Stimulated activated CD4-positive, alpha-beta T cell treated with anti-CD3 and anti-CD28 coated beads, Interleukin-15, amount 100 ng/mL, for 48 hours (primary cell): ENCODE measurements around the gene FILIP1.

Experiments
- DNase-seq, 2 donors: peaks; one replicate each; pipeline ENCODE4 v3.0.0-alpha.2; 2020; ENCODE audit warnings: low read depth in 2 of 2

The FILIP1 gene, protein sequence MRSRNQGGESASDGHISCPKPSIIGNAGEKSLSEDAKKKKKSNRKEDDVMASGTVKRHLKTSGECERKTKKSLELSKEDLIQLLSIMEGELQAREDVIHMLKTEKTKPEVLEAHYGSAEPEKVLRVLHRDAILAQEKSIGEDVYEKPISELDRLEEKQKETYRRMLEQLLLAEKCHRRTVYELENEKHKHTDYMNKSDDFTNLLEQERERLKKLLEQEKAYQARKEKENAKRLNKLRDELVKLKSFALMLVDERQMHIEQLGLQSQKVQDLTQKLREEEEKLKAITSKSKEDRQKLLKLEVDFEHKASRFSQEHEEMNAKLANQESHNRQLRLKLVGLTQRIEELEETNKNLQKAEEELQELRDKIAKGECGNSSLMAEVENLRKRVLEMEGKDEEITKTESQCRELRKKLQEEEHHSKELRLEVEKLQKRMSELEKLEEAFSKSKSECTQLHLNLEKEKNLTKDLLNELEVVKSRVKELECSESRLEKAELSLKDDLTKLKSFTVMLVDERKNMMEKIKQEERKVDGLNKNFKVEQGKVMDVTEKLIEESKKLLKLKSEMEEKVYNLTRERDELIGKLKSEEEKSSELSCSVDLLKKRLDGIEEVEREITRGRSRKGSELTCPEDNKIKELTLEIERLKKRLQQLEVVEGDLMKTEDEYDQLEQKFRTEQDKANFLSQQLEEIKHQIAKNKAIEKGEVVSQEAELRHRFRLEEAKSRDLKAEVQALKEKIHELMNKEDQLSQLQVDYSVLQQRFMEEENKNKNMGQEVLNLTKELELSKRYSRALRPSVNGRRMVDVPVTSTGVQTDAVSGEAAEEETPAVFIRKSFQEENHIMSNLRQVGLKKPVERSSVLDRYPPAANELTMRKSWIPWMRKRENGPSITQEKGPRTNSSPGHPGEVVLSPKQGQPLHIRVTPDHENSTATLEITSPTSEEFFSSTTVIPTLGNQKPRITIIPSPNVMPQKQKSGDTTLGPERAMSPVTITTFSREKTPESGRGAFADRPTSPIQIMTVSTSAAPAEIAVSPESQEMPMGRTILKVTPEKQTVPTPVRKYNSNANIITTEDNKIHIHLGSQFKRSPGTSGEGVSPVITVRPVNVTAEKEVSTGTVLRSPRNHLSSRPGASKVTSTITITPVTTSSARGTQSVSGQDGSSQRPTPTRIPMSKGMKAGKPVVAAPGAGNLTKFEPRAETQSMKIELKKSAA (N-terminal part only)

DNA sequence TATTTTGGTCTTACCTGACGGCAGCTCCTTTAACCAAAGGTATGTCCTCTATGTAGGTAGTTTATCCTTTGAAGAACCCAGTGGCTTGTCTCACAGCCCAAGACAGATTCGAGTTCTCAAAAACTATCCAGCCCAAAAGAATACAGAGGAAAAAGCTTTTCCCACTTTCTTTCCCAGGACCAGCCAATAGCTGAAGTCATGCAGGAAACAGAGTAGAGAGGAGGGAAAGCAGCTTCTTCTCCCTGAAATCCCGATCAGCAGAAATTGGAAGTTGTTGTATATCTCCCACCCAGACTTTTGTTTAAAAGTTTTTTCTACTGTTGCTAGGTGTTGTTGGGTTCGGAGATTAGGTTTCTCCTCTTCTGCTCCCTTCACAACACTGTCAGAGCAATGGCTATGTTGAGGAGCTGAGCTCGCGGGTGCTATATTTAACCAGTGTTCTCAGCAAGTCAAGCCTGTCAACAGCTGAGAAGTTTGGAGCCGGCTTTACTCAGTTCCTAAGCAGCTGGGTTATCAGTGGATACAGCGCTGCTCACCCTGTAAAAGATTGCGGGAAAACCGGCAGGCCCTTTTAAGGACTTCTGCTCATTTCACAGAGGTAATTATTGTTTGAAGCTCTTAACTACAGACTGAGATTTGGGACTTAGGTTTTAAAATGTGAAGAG, at the start of gene FILIP1:
TSS of gene FILIP1 (minus strand) at position 401 of the 665 bp plus-strand sequence. CDS start 78,828 bp downstream, outside the sequence.
- no peak for DNase-seq

DNA sequence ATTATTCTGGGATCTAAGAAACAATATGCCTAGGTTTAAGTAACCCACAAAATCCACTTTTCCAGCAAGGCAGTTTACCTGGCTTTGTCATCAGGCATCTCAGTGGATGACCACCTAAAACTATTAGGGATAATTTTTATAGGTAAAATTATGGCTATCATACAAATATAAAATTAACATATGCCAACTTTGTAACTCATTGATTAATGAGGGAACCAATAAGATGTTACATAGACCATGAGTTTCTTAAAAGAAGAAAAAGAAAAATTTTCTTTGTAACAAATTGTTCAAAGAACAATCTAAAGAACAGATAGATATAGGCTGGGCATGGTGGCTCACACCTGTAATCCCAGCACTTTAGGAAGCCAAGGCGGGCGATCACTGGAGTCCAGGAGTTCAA, 49.7 kb upstream of the FILIP1 start:
- no peak for DNase-seq

DNA sequence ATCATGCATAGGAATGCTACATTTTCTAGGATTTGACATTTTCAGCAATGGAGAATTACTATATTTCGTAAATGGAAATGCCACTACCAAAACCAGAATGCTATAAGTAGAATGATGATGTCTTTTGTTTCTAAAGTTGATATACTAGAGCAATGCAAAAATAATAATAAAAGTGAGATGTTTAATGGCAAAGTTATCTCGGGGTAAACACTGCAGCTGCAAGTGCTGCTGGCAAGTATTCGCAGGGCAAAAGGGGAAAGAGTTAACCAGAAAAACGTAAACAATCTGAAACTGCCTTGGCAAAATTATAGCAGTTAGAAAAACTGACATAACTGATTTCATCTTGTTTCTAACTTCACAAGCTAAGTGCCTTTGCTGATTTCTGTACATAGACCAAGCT, 45.5 kb upstream of the FILIP1 start:
- DNase-seq: no peak

DNA sequence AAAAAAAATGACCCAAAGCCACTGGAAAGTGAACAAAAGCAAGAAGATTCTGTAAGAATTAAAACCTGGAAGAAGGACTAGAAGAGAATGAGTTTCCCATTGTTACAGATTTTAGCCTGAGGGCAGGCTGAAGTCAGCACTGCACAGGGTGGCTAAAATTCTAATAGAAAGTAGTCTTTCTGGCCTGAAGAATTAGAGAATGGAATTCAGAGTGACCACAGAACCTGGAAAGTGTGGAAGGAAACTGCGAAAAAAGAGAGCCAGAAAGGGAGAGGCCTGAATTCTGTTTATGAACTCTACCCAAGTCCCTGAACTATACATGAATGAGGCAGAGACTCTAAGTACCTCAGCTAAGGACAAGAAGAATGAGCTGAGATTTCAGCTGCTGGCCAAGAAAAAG, 38.9 kb upstream of the FILIP1 start:
- no peak for DNase-seq

DNA sequence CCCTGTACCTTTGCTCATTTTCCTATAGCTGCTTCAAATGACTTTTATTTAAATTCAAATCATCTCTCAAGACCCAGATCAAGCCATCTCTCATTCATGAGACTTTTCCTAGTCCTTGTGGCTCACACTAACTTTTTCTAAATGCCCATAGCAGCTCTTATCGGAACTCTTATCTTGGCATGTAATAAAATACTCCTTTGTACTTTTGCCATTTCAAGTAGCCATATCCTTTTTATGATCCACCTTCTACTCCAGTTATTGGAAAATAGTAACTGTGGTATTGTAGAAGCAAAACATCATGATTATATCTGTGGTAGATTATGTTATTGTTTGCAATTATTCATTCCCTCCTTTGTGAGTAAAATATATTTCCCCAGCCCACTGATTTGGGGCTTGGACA, 37.6 kb upstream of the FILIP1 start:
- no peak for DNase-seq

DNA sequence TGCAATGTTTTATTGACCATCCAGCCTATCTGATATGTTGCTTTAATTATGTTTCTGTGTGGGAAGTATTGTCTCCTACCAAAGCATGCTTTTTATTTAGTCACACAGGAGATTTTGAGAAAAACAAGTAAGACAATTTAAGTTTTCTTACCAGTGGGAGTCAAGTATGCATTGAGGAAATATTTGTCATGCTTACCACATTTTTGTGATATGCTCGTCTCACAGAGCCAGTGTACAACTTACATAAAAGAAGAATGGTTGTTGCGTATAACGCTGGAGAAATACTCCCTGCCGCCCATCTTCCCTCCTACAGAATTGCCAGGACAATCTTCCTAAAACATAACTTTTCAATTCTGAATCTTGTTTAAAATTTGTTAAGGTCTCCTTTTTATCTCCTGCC, 37.1 kb upstream of the FILIP1 start:
- no peak for DNase-seq

DNA sequence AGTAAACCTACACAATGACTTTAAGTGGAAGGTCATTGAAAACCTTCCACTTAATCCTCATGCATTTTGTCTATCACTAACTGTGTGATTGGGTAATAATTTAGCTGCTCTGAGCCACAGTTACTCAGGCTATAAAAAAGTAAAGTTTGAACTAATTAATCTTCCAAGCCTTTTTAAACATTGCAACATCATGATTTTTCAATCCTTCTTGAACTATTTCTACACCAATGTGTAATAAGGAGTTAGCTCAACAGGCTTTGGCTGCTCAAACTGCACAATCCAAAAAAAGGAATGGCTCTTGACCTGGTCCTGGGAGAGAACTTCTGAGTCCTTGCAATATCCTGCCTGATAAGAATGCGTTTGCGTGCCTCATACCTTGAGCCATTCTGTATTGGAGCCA, 34.8 kb upstream of the FILIP1 start:
- DNase-seq: no peak

DNA sequence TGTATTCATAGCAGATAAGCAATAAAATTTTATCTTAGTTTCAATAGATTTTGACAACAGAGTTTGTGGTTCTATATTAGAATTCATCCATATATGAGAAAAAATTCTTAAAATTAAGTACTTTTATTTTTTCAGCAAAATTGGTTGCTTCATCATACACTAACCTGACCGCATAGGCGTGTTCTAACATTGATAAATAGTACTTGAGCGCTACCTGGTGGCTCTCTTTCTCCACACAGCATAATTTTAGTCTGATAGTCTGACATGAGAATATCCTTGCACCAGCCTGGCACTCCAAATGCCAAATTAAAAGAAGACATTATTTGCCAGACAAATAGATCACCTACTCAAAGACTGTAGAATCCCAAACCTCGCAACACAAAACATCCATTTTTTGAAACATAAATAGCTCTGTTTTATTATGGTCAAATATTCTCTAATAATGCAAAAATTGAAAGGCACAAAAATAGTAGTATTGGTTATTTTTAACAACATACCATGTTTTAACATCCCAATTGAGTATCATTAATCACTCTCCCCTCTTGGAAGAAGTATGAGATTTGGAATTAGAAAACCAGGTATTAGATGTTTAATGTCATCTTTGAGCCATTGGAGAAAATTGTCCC, 33.0 kb upstream of the FILIP1 start:
- DNase-seq: peak; percentile 11 to 31

DNA sequence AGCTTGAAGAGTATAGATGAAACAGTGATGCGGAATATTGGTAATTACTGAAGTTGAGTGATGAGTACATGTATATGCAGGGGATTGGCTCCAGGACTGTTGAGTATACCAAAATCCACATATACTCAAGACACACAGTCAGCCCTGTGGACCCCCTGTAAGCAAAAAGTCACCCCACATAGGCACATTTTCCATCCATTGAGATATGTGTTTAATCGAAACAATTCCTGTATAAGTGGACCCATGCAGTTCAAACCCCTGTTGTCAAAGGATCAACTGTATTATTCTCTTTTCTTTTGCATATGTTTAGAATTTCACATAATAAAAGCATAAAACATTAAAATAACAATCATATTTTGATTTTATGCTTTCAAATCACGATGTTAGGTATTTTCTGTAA, 32.1 kb upstream of the FILIP1 start:
- DNase-seq: no peak

DNA sequence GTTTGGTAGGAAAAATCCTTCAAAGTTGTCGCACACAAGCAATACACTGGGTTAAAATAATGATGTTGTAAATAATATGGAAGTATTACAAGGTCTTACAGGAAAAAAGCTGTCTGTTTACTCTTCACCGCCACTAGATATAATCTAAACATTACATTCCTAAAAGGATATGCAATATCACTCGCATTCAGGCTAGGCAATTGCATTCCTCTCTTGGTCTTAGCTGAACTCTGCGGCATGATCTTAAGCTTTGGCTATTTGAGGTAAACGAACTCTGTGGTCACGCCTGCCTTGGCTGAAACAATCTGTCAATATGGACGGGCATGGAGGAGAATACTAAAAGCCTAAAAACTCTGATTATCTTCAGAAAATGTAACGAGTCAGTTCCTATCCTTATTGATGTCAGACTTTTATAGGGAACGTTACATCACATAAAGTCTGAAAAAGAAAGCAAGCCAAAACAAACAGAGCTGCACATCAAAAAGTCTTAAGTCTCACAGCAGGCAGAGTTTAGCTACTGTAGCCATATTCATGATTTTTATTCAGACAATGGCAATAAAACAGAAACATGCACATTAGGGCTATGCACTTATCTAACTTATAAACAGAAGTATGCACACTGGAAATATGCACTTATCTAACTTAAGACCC, 30.8 kb upstream of the FILIP1 start:
- no peak for DNase-seq

DNA sequence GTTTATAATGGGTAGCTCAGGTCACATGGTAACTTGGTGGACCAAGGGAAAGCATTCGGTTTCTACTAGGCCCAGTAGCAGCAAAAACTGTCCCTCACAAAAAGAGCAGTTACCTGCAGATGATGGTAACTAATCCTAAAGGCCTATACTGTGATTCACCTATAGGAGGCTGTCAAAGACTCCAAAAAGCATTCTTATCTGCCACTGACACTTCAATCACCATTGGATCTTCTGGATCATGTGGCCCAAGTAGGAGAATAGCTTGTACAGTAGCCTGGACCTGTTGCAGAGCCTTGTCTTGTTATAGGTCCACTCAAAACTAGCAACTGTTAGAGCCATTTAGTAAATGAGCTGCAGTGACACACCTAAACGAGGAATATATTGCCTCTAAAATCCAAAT, 23.2 kb upstream of the FILIP1 start:
- no peak for DNase-seq

DNA sequence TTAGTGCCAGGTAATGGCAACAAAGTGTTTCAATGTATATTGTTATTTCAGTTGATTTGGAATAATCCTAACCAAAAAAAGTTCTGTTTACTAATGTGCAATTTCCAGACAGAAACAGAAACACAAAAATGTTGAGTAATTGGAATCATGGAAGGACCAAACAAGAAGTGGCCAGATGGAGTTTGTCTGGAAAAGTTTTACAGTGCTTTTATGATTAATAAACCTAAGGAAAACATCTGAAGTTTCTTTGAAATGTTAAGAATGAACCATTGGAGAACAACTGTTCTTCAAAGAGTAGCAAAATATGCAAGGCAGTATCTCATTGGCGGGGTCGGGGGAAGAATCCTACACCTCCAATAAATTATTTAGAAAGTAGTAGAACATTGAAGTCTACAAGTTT, 19.0 kb upstream of the FILIP1 start:
- DNase-seq: no peak

DNA sequence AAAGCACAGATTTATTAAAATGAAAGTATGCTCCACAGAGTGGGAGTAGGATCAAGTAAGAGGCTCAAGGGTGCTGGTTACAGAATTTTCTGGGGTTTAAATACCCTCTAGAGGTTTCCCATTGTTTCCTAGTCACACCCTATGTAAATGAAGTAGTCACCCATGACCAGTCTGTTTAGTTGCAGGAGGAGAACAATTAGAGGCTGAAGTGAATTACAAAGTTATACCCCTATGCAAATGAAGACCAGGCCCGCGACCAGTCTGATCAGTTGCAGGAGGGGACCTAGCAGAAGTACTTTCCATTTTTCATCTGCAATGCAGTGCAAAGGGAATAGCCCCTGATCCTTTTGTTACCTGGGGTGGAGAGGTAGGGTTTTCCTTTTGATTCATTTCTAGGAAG, 11.8 kb upstream of the FILIP1 start:
- no peak for DNase-seq

DNA sequence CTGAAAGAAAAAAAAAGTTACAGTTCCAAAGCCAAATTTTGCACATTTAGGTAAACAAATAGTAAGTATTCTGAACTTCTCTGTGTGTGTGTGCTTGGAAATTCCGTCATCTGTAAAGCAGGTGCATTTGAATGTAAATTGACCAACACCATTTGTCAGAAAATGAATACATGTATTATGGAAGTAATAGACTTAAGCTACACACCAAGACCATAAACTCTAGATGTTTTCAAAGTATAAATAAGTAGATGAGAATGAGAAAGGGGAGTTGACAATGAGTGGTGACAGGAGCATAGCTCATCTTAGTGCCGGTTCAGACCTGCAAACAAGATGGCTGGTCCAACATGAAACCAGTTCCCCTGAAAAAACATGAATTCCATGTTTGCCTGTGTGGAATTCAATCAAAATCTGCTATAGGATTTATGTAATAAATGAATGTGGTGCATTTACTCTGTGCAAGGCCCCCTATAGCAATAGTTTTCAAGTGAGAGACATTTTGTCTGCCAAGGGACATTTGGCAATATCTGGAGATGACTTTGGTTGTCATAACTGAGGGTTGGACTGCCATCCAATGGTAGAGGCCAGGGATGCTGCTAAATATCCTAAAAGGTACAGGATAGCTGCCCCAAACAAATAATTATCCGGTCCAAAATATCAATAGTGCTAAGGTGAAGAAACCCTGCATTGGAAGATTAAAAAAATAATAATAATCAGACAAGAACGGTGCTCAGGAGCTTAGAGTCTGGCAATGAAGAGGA, 11.0 kb upstream of the FILIP1 start:
- DNase-seq: no peak

DNA sequence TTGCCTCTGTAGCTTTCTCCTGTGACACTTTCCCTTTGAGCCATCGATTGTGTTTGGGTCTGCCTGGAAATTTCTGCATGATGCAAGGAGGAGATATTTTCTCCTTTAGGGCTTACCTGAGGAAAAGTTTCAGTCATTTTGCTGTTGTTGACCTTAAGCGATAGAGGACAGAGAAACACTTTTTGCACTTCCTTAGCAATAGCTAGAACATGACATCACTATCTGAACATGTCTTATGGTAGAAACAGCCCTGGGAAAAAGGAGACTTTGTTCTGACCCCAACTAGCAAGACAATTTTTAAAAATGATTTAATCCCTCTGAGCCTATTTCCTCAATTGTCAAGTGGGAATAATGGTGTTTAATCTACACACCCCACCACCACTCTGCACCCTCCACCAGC, 9.7 kb upstream of the FILIP1 start:
- no peak for DNase-seq

DNA sequence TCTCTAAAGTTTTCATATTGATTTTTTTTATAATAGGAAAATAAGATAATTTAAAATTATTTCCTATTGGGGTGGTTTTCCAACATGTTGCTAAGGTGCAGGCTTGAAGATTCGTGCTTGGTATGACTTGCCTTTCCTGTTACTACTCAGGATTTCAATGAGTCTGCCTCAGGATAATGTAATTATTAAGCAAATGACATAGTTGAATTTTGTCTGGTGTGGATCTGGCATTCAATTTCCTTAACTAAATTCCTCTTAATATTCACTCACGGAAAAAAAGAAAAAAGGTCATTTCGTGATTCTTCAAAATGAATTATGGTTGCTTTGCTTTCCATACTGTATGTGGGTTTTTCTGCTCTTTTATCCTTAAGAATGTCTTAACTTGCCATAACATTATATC, 9.3 kb upstream of the FILIP1 start:
- no peak for DNase-seq

DNA sequence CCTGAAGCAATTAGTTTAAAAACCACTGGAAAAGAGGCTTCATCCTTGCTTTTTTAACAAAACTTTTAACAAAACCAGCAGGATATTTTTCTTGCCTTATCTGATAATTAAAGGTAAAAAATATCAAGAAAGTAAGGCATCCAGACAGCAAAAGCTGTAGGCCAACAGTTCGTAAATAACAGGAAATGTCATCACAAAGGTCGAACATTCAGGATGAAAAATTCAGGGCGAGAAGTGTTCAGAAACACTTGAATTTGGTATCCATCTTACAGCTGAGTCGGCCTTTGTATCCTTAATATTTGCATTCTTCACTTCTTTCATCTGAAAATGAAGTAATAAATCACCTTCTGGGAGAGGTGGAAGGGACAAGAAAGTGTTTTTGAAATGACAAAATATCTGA, 8.2 kb upstream of the FILIP1 start:
- no peak for DNase-seq

DNA sequence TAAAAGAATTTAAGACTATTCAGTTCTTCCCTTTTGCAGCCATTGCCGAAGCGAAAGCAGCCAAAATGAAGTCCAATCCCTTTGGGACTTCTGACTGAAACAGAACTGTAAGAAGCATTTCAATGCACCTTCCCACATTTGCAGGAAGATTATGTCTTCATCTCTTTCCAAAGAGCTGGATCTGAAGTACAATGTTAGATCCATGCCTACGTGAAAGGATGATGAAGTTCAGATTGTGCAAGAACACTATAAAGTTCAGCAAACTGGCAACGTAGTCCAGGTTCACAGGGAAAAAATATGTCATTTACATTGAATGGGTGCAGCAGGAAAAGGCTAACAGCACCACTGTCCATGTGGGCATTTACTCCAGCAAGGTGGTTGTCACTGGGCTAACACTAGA, 6.0 kb upstream of the FILIP1 start:
- DNase-seq: no peak

DNA sequence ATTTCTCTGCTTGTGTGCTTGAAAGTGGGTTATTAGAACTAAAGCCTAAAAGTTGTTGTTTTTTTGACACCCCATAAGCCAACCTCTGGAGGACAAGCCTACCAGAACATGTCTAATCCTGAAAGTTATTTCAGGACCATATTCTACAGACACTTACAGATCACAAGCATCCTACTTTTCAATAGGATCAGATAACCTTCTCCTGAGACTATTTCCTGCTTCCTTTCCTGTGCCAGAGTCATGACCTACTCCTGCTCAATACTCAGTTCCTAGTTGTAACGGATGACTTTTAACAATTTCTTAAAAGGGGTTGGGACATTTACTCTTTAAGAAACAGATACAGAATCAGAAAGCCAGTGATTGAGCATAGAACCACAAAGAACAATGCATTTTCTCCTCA, 5.3 kb upstream of the FILIP1 start:
- no peak for DNase-seq

DNA sequence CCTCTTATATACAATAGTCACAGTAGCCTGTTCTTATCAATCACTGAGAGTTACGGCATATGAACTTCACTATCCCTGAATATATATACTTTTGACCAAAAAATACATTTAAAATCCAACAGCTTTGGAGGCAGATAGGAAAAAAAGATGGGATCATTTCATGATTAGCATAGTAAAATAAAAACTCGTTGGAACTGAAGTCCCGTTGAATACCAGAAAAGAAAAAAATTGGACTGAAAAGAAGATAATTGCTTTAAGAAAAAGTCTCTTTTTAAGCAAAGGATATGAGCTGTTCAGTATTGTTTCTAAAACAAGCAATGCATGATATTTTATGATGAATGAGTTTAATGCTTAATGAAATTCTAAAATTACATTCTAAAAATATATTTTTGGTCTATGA, 4.4 kb upstream of the FILIP1 start:
- no peak for DNase-seq
